ENCODE results near the gene PDE5A.

GRCh38 chr4:119604266-119604665, 24.3 kb downstream of the PDE5A start:
- TF ChIP-seq, protein P1, sequence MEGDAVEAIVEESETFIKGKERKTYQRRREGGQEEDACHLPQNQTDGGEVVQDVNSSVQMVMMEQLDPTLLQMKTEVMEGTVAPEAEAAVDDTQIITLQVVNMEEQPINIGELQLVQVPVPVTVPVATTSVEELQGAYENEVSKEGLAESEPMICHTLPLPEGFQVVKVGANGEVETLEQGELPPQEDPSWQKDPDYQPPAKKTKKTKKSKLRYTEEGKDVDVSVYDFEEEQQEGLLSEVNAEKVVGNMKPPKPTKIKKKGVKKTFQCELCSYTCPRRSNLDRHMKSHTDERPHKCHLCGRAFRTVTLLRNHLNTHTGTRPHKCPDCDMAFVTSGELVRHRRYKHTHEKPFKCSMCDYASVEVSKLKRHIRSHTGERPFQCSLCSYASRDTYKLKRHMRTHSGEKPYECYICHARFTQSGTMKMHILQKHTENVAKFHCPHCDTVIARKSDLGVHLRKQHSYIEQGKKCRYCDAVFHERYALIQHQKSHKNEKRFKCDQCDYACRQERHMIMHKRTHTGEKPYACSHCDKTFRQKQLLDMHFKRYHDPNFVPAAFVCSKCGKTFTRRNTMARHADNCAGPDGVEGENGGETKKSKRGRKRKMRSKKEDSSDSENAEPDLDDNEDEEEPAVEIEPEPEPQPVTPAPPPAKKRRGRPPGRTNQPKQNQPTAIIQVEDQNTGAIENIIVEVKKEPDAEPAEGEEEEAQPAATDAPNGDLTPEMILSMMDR (IDR thresholded peaks at IDR 0.05) = no peak
- no peak for TF ChIP-seq POLR2AphosphoS5 (IDR thresholded peaks at IDR 0.05)
- no peak for TF ChIP-seq POLR2A (IDR thresholded peaks at IDR 0.05; ENCODE audit: low read depth)
